K562 (cell line): ENCODE data around the gene NSDHL.

Experiments
- ARID3A ChIP-seq: IDR thresholded peaks from 2 replicates; pipeline ENCODE4 v1.6.1; 2012; ENCODE audit warnings: low read depth, low read length, improper control_type of control experiment, borderline replicate concordance
- ARID4B ChIP-seq: sonication (generic); formaldehyde crosslinking; IDR thresholded peaks from 2 replicates; pipeline ENCODE4 v1.8.0; 2022; ENCODE audit warnings: mild to moderate bottlenecking, missing genetic modification reagents
- CTCF ChIP-seq, 3 experiments: IDR thresholded peaks in 2 of 3; conservative IDR thresholded peaks in 1 of 3; 2 replicates each; pipeline ENCODE4 v1.5.1; 2011 to 2012; ENCODE audit warnings: low read length in 3 of 3, mild to moderate bottlenecking in 3 of 3, control low read depth in 2 of 3, improper control_type of control experiment in 1 of 3, inconsistent platforms in 1 of 3, low read depth in 1 of 3, mixed read lengths in 1 of 3, moderate library complexity in 1 of 3; ENCODE audit not compliant: insufficient read depth in 2 of 3
- HDGF ChIP-seq: fragments of 450-650 bp; IDR thresholded peaks from 2 replicates; pipeline ENCODE4 v1.6.1; 2016
- HNRNPUL1 ChIP-seq: fragments of 200-400 bp; formaldehyde crosslinking; IDR thresholded peaks from 2 replicates; pipeline ENCODE4 v1.6.1; 2017; ENCODE audit warnings: low read length
- MAX ChIP-seq: sonication (generic); formaldehyde crosslinking; IDR thresholded peaks from 2 replicates; pipeline ENCODE4 v1.9.0; 2022; ENCODE audit warnings: mild to moderate bottlenecking, missing genetic modification reagents
- MYC ChIP-seq, 2 experiments: fragments of 250-450 bp in 1 of 2; sonication (Bioruptor Pico) in 1 of 2; IDR thresholded peaks; 2 replicates each; pipeline versions ENCODE4 v1.5.1 to v1.6.1; 2012 to 2021; ENCODE audit warnings: low read depth in 2 of 2, borderline replicate concordance in 1 of 2, improper control_type of control experiment in 1 of 2, low read length in 1 of 2, mild to moderate bottlenecking in 1 of 2, moderate library complexity in 1 of 2
- POLR2A ChIP-seq: fragments of 450-650 bp; conservative IDR thresholded peaks from 2 replicates; pipeline ENCODE4 v1.6.1; 2016
- SMC3 ChIP-seq: conservative IDR thresholded peaks from 2 replicates; pipeline ENCODE4 v1.6.1; 2011; ENCODE audit warnings: low read depth, low read length, improper control_type of control experiment; ENCODE audit not compliant: insufficient read depth
- ZBTB49 ChIP-seq: sonication (generic); formaldehyde crosslinking; IDR thresholded peaks from 2 replicates; pipeline ENCODE4 v1.8.0; 2022; ENCODE audit warnings: missing genetic modification reagents, mild to moderate bottlenecking, borderline replicate concordance
- ZNF124 ChIP-seq: sonication (generic); formaldehyde crosslinking; IDR thresholded peaks from 2 replicates; pipeline ENCODE4 v1.8.1; 2022; ENCODE audit warnings: missing genetic modification reagents

- TF ChIP-seq POLR2A (no peak), HDGF (no peak), CTCF (IDR thresholded peaks at IDR 0.05 in 2 of 3, conservative IDR thresholded peaks at IDR 0.05 in 1 of 3; ENCODE audit: insufficient read depth in 2 of 3, low read depth in 1 of 3, low read length in 3 of 3) (peak; percentile 73 to 85 (median 78)), HNRNPUL1 (no peak), MYC (IDR thresholded peaks at IDR 0.05; ENCODE audit: low read depth, low read length) (no peak), MYC (CRISPR knock-in tag; IDR thresholded peaks at IDR 0.05; ENCODE audit: borderline replicate concordance, low read depth) (no peak), MAX (CRISPR knock-in tag) (no peak), ZBTB49 (CRISPR knock-in tag) (no peak), SMC3 (peak; percentile 28; the same call in 1 of the 2 replicates), ZNF124 (CRISPR knock-in tag) (no peak), ARID4B (CRISPR knock-in tag) (no peak), ARID3A (no peak)
Measured at GRCh38 chrX:152904151-152905080, 73.6 kb downstream of the NSDHL start.
